Activated CD8-positive, alpha-beta T cell treated with anti-CD3 and anti-CD28 coated beads for 36 hours (primary cell): ENCODE data around the gene PLEKHO2. TPM values are rescaled to one million over a fixed set of nuclear protein-coding genes. Genes with fewer than 3 reads are reported as not detected.

Experiments used
- ATAC-seq: fragments of 200-7000 bp; cut with Tn5 transposase; one replicate; pipeline ENCODE4 v1.10.0; 2021; ENCODE audit warnings: mild to moderate bottlenecking, moderate library complexity
- CTCF ChIA-PET: fragments of 350-600 bp; sonication (Branson Sonifier 250); formaldehyde crosslinking; loops from one replicate; lab custom pipeline; 2021; ENCODE audit warnings: antibody characterized with exemption; lab: Charles Lee
- POLR2A ChIA-PET: fragments of 350-600 bp; sonication (Branson Sonifier 250); formaldehyde crosslinking; loops from one replicate; lab custom pipeline; 2021; ENCODE audit warnings: antibody characterized with exemption; lab: Charles Lee
- DNase-seq: peaks from one replicate; pipeline ENCODE4 v3.0.0-alpha.2; 2020
- H3K27ac Mint-ChIP-seq: one replicate; pipeline ENCODE4 v1.8.0; 2021; ENCODE audit warnings: mild to moderate bottlenecking, mixed read lengths
- H3K27me3 Mint-ChIP-seq: one replicate; pipeline ENCODE4 v1.8.0; 2021; ENCODE audit warnings: mixed read lengths
- H3K36me3 Mint-ChIP-seq: one replicate; pipeline ENCODE4 v1.8.0; 2021; ENCODE audit warnings: low read depth, mixed read lengths
- H3K4me1 Mint-ChIP-seq: one replicate; pipeline ENCODE4 v1.8.0; 2021; ENCODE audit warnings: low read depth, mixed read lengths
- H3K4me3 Mint-ChIP-seq: one replicate; pipeline ENCODE4 v1.8.0; 2021; ENCODE audit warnings: mild to moderate bottlenecking, moderate library complexity, mixed read lengths
- H3K9me3 Mint-ChIP-seq: one replicate; pipeline ENCODE4 v1.8.0; 2021; ENCODE audit warnings: mixed read lengths
- intact Hi-C: fragments of 100-400 bp; cut with micrococcal nuclease; formaldehyde crosslinking; loops from one replicate; pipeline ENCODE4 v1.10.0; 2022
- total RNA-seq, 2 experiments: library from RNA; stranded (reverse); gene quantifications; one replicate each; pipeline ENCODE4 v1.2.3, GENCODE V29; 2021
- TF ChIP-seq, protein P1 (sequence below): fragments of 200-600 bp; IDR thresholded peaks from one replicate; pipeline ENCODE4 v1.8.0; 2022; ENCODE audit warnings: antibody characterized with exemption, mild to moderate bottlenecking

Gene PLEKHO2
- total RNA-seq, 2 experiments from 2014 or later: 10.1 to 10.4 TPM

DNA sequence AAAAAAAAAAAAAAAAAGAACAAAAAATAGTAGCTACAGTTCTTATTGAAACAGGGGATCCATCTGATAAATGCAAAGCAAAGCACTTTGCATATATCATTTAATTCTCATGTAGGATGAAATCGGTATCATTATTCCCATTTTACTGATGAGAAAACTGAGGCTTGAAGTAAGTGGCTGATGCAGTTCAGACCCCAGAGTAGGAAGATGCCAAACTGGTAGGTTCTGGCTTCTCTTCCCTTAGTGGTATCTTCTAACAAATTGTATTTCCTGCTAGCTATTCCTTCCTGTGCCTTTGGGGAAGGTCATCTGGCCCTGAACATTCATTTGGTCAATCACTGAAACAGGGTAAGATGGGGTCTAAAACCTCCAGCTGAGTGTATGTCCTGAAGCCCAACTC lies 38.2 kb upstream of the PLEKHO2 start:
- POLR2A ChIA-PET: no interaction called here
- no peaks in the 10 kb centered on the region for H3K36me3 Mint-ChIP-seq
- ATAC-seq: no peak
- no peaks in the 10 kb centered on the region for H3K27me3 Mint-ChIP-seq
- no peaks in the 10 kb centered on the region for H3K4me1 Mint-ChIP-seq
- no peak overlapping the region for H3K4me3 Mint-ChIP-seq
- TF ChIP-seq, protein P1, sequence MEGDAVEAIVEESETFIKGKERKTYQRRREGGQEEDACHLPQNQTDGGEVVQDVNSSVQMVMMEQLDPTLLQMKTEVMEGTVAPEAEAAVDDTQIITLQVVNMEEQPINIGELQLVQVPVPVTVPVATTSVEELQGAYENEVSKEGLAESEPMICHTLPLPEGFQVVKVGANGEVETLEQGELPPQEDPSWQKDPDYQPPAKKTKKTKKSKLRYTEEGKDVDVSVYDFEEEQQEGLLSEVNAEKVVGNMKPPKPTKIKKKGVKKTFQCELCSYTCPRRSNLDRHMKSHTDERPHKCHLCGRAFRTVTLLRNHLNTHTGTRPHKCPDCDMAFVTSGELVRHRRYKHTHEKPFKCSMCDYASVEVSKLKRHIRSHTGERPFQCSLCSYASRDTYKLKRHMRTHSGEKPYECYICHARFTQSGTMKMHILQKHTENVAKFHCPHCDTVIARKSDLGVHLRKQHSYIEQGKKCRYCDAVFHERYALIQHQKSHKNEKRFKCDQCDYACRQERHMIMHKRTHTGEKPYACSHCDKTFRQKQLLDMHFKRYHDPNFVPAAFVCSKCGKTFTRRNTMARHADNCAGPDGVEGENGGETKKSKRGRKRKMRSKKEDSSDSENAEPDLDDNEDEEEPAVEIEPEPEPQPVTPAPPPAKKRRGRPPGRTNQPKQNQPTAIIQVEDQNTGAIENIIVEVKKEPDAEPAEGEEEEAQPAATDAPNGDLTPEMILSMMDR: no peak
- DNase-seq: no peak
- CTCF ChIA-PET: interaction anchor here (0.9 kb wide), 2 partner anchors 19 to 75 kb away, joined by 3 read pairs; no protein-coding TSS in a partner anchor
- intact Hi-C loops: no loop called here
- H3K27ac Mint-ChIP-seq: no peak overlapping the region
- no peaks in the 10 kb centered on the region for H3K9me3 Mint-ChIP-seq

DNA sequence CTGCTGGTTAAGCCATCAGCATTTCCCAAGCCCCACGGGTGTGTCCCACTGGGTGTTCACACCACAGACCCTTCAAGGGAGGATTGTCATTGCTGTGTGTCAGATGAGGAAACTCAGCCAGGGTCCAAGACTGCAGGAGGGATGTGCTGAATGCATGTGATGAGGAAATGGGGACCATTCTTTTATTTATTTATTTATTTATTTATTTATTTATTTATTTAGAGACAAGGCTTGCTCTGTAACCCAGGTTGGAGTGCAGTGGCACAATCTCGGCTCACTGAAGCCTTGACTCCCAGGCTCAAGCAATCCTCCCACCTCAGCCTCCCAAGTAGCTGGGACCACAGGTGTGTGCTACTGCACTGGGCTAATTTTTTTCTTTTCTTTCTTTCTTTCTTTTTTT lies 37.1 kb upstream of the PLEKHO2 start:
- Mint-ChIP-seq H3K4me1 (no peaks in the 10 kb centered on the region), H3K27ac (no peak overlapping the region), H3K27me3 (no peaks in the 10 kb centered on the region), H3K36me3 (no peaks in the 10 kb centered on the region), H3K4me3 (no peak overlapping the region), H3K9me3 (no peaks in the 10 kb centered on the region)
- DNase-seq (no peak), ATAC-seq (no peak)
- ChIA-PET CTCF (interaction anchor here (0.9 kb wide), 1 partner anchor 20 kb away, joined by 3 read pairs; no protein-coding TSS in a partner anchor), POLR2A (no interaction called here)
- intact Hi-C loops: no loop called here
- TF ChIP-seq, protein P1: no peak

DNA sequence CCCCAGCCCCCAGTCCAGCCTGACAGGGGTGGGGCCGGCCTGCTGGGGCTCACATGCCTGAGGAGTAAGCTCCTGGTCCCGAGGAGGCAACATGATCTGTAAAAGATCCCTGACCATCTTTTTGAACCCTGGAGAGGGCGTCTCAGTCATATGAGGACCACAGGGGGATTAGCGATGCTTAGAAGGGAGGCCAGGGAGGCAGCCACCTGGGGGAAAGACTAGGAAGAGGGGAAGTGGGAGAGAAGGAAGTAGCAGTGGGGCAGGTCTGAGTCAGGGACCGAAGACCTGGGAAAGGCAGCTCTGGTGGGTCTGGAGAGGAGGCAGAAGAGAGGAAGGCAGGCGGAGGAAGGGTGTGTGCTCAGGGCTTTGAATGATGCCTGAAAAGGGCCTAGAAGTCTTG lies 35.2 kb upstream of the PLEKHO2 start:
- ATAC-seq (no peak), DNase-seq (no peak)
- intact Hi-C loops: no loop called here
- H3K4me3 Mint-ChIP-seq: no peak overlapping the region
- TF ChIP-seq, protein P1: no peak
- ChIA-PET CTCF (no interaction called here), POLR2A (interaction anchor here (1.1 kb wide), 1 partner anchor 119 kb away, joined by 3 read pairs; no protein-coding TSS in a partner anchor)
- no peaks in the 10 kb centered on the region for H3K9me3 Mint-ChIP-seq
- no peaks in the 10 kb centered on the region for H3K4me1 Mint-ChIP-seq
- no peaks in the 10 kb centered on the region for H3K27me3 Mint-ChIP-seq
- no peak overlapping the region for H3K27ac Mint-ChIP-seq
- no peaks in the 10 kb centered on the region for H3K36me3 Mint-ChIP-seq

DNA sequence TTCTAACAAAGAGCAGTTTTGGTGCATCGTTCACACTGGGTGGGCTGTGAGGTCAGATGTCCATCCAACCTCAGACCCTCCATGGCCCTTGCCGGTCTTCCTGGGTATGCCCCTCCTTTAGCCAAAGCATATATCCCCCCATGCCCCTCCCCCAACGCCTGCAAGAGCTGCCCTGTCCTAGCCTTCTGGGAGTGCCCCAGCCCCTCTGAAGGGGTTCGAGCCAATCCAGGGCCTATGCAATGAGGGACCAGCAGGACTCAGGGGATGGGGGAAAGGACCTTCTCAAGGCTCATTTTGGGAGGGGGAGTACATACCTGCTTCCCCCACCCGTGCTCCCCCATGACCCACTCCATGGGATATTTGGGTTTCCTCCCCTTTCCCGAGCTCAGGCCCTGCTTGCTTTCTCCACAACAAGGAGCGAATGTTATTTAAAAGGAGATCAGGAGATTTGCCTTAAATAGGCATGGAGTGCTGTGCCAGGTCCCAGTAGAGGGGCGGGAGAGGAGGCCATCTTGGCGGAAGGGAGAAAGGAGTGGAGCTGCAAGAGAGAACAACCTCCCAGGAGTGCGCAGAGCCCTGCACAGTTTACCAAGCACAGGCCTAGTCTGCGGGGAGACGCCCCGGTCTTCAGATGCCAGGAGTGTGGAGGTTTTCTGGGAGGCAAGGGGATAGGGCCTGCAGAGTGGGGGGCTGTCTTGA lies 34.5 kb upstream of the PLEKHO2 start:
- ATAC-seq (no peak), DNase-seq (no peak)
- no peaks in the 10 kb centered on the region for H3K4me1 Mint-ChIP-seq
- no peak overlapping the region for H3K27ac Mint-ChIP-seq
- TF ChIP-seq, protein P1: no peak
- POLR2A ChIA-PET: interaction anchor here (0.5 to 0.6 kb wide), 2 partner anchors 53 to 167 kb away, joined by 3 read pairs; no protein-coding TSS in a partner anchor
- no peaks in the 10 kb centered on the region for H3K36me3 Mint-ChIP-seq
- no peaks in the 10 kb centered on the region for H3K27me3 Mint-ChIP-seq
- CTCF ChIA-PET: interaction anchor here (0.6 to 5.2 kb wide), 2 partner anchors 76 to 98 kb away, joined by 3 to 106 read pairs; no protein-coding TSS in a partner anchor
- H3K9me3 Mint-ChIP-seq: no peaks in the 10 kb centered on the region
- no peak overlapping the region for H3K4me3 Mint-ChIP-seq
- intact Hi-C loops: no loop called here

DNA sequence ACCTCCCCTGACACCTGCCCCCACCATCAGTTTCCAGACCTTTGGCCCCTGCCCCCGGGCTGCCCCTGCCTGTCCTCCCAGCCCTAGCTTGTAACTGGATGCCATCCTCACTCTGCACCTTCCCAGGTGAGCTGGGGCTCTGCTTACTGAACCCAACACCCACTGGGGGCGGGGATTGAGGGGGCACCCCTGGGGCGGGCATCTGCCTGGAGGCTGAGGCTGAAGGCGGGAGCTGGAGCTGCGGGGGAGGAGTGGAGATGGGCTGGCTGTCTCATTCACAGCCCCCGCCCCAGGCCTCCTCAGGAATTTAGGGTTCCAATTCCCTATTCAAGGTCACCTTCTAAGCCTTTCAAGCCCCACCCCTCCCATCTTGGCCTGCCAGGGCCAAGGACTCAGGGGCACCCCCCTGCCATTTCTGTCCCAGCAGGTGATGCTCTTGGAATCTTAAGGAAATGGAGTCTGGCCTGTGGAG lies 33.9 kb upstream of the PLEKHO2 start:
- ChIA-PET CTCF (interaction anchor here (0.6 to 5.2 kb wide), 2 partner anchors 77 to 97 kb away, joined by 3 to 106 read pairs; no protein-coding TSS in a partner anchor), POLR2A (interaction anchor here (0.5 to 0.6 kb wide), 2 partner anchors 54 to 167 kb away, joined by 3 read pairs; no protein-coding TSS in a partner anchor)
- Mint-ChIP-seq H3K4me1 (no peaks in the 10 kb centered on the region), H3K9me3 (no peaks in the 10 kb centered on the region), H3K4me3 (no peak overlapping the region), H3K27ac (no peak overlapping the region), H3K36me3 (no peaks in the 10 kb centered on the region), H3K27me3 (no peaks in the 10 kb centered on the region)
- ATAC-seq (no peak), DNase-seq (no peak)
- intact Hi-C loops: no loop called here
- TF ChIP-seq, protein P1: no peak
